Peyer's patch (tissue), 4 donors: ENCODE measurements around the gene DOK4.

ENCODE experiments used
- POLR2A ChIP-seq, 2 donors: fragments of 450-650 bp; IDR thresholded peaks; one replicate each; pipeline ENCODE4 v1.5.1; 2017; ENCODE audit warnings: antibody characterized with exemption in 2 of 2, mild to moderate bottlenecking in 2 of 2, moderate library complexity in 2 of 2
- TF ChIP-seq, protein P1 (sequence below), 6 experiments: fragments of 450-650 bp in 4 of 6; fragments of 200-600 bp in 2 of 6; sonication (generic) in 1 of 6; IDR thresholded peaks; one replicate each; pipeline ENCODE4 v1.5.1; 2017 to 2019; ENCODE audit warnings: antibody characterized with exemption in 6 of 6, mild to moderate bottlenecking in 3 of 6, moderate library complexity in 1 of 6

DNA sequence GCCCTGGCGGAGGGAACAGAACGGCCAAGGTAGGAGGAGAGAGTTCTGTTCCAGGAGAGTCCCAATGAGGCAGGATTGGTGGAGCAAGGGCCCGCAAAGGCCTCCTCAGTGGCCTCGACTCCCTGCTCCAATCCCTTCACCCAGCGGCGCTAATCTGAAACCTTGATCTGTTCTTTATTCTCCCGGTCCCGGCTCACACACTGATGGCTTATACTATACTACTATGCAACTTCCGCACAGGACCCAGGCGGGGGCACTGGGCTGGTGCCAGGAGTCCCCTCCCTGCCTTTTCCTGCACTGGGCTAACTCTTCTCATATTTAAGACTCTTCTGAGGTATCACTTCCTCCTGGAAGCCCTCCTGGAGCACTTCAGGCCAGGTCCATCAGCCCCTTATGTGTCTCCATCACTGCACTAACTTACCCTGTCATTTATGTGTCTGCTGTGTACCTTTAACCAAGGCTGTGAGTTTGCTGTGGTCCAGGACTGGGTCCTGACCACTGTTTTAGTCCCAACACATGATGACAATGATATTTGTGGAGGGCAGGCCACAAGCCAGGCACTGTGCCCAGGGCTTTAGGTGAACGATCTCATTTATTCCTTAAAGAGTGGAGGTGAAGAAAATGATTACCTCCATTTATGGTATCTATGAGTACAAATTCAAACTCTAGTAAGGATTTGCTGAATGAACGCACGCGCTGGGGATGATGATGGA is 43.3 kb upstream of the DOK4 start:
- TF ChIP-seq, protein P1, sequence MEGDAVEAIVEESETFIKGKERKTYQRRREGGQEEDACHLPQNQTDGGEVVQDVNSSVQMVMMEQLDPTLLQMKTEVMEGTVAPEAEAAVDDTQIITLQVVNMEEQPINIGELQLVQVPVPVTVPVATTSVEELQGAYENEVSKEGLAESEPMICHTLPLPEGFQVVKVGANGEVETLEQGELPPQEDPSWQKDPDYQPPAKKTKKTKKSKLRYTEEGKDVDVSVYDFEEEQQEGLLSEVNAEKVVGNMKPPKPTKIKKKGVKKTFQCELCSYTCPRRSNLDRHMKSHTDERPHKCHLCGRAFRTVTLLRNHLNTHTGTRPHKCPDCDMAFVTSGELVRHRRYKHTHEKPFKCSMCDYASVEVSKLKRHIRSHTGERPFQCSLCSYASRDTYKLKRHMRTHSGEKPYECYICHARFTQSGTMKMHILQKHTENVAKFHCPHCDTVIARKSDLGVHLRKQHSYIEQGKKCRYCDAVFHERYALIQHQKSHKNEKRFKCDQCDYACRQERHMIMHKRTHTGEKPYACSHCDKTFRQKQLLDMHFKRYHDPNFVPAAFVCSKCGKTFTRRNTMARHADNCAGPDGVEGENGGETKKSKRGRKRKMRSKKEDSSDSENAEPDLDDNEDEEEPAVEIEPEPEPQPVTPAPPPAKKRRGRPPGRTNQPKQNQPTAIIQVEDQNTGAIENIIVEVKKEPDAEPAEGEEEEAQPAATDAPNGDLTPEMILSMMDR (IDR thresholded peaks at IDR 0.05): no peak
- TF ChIP-seq POLR2A (IDR thresholded peaks at IDR 0.05): no peak
